Stimulated activated CD8-positive, alpha-beta memory T cell treated with anti-CD3 and anti-CD28 coated beads, Interleukin-7, amount 100 ng/mL, for 48 hours (primary cell): ENCODE results near the gene PIP5KL1.
A peak's percentile ranks its signal among the peaks of the same experiment; 100 is the strongest.

ENCODE experiments used
- DNase-seq, 2 donors: peaks; one replicate each; pipeline ENCODE4 v3.0.0-alpha.2; 2020; ENCODE audit warnings: low read depth in 1 of 2; ENCODE audit errors: extremely low read depth in 1 of 2

PIP5KL1 gene

DNA sequence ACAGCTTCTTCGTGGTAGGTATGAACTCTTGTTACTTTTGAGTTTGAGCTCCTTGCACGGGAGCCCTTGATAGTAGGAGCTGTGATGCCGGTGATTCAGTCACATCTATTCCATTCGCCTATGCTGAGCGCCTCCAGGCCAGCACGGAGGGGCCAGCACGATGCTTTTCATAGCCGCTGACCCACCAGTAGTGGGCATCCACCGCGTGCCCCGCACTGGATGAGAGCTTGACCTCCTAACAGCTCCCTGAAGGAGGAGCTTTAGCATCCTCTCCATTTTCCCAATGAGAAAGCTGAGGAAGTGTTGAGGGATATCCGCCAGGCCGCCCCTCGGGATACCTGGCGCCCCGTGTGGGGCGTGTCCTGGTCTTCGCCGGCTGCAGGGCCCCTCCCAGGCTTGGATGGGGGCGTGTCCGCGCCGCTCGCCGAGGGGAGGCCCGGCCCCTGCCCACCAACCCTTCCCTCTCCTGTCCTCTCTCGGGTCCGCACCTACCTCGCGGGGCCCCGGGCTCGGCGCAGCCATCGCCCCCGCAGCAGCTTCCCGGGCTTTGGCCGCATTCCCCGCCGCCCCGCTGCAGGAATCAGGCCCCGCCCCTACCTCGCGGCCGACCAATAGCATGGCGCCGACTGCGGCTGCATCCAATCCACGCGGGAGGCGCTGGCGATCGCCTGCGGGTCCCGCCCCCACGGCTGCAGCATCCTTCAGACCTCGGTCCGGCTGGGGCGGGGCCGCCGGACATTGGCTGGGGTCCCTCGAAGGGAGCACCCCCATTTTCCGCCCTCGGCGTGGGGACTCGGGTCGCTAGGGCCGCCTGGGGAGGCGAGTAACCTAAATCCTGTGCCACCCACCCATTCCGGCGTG lies at the start of gene PIP5KL1:
Gene PIP5KL1, minus strand, starts transcription at position 547 of the 861 bp plus-strand sequence. Its CDS starts 25 bp downstream, at position 522.
- DNase-seq = no peak

DNA sequence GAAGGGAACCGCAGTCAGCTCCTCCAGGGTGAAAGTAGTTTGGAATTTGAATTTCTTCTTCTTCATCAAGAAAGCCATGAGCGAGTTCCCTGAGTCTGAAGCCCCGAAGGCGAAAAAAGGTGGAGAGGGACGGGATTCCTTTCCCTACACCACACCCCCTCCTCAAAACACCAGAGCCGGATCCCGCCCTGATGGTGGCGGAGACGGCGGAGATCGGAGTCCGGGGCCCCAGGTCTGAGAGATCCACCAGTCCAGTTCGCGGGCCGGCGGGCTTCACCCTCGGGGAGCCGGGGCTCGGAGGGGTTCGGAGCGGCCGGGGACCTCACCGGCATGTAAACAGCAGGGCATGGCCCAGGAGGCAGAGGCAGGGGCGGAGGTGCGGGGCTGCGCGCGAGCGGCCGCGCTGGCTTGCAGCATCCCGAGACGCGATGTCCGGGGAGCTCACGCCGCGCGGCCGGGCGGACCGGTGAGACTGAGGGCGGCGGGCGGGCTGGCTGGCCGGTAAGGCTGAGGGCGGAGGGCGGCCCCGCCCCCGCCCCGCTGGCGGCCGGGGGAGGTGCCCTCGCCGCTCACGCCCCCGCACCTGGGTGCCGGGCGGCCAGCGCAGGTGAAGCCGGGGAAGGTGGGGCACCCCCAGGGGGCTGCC lies 49.6 kb upstream of the PIP5KL1 start:
- DNase-seq = no peak

- no peak for DNase-seq
Observed at GRCh38 chr9:127979333-127980059, 48.9 kb upstream of the PIP5KL1 start.

GRCh38 chr9:127979015-127979332 lies 48.4 kb upstream of the PIP5KL1 start:
- DNase-seq = no peak

GRCh38 chr9:127977884-127978647 lies 47.5 kb upstream of the PIP5KL1 start:
- DNase-seq = no peak

GRCh38 chr9:127977009-127977883 lies 46.7 kb upstream of the PIP5KL1 start:
- DNase-seq = no peak

DNA sequence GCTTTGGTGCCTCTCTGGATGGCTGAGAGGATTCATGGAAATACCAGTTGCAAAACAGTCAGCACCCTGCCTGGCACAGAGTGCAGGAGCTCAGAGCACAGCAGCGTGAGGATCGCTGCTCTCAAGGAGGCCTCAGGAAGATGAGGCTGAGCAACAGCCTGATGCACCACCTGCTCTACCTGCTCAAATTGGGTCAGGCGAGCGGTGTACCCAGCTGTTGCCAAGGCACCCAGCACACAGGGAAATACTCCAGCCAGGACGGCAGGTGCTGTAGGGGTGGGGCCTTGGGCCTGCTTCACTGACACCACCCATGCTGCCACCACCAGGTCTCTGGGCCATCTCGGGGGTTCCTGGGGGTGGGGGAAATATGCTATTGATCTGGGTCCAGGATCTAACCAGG lies 45.9 kb upstream of the PIP5KL1 start:
- no peak for DNase-seq

DNA sequence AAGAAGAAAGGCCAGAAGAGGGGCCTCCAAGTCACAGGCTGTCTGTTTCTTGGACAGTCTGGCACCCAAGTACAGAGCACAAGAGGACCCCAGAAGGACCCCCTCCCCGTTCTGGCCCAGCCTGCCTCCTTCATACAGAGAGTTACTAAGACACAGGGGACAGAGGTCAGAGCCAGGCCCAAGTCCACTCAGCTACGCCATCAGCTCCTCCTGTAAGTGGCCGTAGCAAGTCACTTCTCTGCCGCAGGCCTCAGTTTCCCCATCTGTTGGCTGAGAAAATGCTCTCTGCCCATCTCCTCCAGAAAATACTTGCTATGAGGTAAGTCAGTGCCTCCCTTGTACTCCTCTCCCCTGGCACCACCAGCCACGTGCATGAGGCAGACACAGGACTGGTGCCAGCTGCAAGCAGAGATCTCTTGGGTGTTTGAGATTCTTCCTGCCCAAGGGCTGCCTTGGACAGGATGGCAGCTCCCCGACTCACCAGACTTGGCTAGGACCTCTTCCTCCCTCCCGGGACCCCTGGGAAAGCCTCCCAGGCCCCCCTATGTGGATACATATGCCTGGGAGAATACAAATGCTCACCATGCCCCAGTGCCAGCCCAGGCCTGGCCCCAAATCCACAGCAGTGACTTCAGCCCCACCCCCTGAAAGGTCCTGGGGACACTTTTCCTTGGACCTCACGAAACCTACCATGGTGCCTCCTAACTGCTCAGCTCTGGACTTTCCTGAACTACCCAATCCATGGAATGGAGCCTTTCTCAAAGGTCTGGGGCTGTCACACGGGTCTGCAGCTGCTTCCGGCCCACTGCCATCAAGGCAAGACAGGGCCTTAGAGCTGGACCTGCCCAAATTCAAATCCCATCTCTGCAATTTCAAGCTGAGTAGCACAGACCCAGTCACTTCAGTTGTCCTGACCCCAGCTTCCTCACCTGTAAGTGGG lies 45.1 kb upstream of the PIP5KL1 start:
- no peak for DNase-seq

GRCh38 chr9:127974769-127975261 lies 44.2 kb upstream of the PIP5KL1 start:
- no peak for DNase-seq

- DNase-seq = no peak
Observed at GRCh38 chr9:127974001-127974768, 43.6 kb upstream of the PIP5KL1 start.

DNA sequence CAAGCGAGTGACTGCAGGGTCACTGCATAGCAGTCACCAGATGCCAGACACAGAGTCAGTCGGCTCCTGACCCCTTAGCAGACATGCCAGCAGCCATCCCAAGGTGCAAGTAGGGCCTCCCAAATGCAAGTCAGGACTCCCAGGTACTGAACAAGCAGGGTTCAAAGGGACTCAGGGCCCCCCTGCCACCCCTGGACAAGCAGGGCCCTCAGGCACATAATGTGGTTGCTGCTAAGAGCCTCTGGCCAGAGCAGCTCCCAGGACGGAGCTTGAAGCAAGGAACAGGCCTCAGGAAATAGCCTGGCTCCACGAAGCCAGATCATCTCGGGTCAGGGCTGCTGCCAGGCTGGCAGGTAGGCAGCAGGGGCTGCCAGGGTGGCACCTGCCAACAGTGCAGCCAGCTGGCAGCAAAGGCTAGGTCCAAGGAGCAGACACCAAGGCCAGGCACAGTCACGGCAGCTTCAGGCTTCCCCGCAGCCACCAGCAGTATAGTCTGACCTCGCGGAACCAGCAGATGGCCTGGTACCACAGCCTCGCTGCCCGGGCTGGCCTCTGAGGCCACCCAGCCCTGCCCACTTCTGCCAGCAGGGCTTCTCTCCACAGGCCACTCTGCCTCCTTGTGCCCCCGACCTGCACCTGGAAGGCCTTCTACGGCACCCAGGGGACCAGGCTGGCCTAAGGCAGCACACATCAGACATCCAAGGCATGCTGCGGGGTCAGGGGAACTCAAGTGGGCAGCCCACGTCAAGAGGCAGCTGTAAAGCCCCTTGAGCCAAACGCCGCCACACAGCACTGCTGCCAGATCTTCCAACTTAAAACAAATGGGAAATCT lies 42.8 kb upstream of the PIP5KL1 start:
- DNase-seq = no peak

- DNase-seq = no peak
Observed at GRCh38 chr9:127972236-127972871, 41.8 kb upstream of the PIP5KL1 start.

DNA sequence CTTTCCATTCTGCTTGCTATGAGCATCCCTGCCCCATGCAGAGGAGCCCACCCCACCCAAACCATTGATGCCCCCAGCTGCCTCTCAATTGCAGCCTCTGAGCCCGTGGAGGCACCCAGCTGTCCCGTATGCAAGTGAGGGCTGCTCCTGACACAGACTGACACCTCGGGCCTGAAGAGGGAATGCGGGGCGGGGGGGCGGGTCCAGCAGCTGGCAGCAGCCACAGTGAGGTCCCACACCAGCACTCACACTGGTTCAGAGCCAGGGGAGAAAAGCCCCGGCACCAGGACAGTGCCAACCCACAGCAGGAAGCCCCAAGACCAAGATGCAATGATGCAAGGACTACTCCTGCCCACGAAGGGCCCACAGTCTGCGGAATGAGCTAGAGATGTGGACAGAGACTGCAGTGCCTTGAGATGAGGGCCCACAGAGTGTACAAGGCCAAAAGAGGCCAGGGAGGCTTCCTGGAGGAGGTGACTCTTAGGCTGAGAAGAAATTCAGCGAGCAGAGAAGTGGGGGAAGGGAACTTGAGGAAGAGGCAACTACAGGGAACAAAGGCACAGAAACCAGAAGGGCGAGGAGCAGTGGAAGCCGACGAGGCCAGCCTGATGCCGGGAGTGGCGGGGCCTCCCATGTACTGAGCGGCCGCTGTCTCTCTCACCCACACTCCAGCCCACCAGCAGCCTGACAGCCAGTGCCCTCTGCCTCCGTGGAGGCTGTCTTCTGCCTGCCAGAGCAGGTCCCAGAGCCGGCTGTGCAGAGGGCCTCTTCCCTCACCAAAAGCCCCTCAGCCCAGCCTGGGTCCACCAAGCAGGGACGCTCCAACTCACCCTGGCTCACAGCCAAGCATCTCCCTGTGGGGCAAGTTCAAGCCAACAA lies 41.0 kb upstream of the PIP5KL1 start:
- no peak for DNase-seq

GRCh38 chr9:127970401-127971313 lies 40.1 kb upstream of the PIP5KL1 start:
- DNase-seq = peak in 1 of 2 donors; percentile 77
